Spleen (tissue), 11 donors: ENCODE data around the gene FARP1. TPM values are rescaled to one million over a fixed set of nuclear protein-coding genes. Genes with fewer than 3 reads are reported as not detected.

Source experiments
- DNase-seq: peaks from one replicate; pipeline ENCODE4 v3.0.0-alpha.2; 2020
- H3K27ac ChIP-seq, 8 donors: fragments of 200-600 bp; sonication (generic) in 7 of 8; 1 replicate in 4 of 8; 2 replicates in 4 of 8; pipeline versions ENCODE4 v1.5.0 to v1.8.0; 2016 to 2021; ENCODE audit warnings: inconsistent platforms in 4 of 8, mild to moderate bottlenecking in 4 of 8, moderate library complexity in 1 of 8
- H3K27me3 ChIP-seq, 7 donors: fragments of 200-600 bp; sonication (generic) in 6 of 7; replicated peaks in 1 of 7; 1 replicate in 4 of 7; 2 replicates in 3 of 7; pipeline versions ENCODE4 v1.5.0 to v1.8.0; 2016 to 2021; ENCODE audit warnings: inconsistent platforms in 3 of 7, mild to moderate bottlenecking in 1 of 7
- H3K36me3 ChIP-seq, 6 donors: fragments of 200-600 bp; sonication (generic) in 5 of 6; 1 replicate in 4 of 6; 2 replicates in 2 of 6; pipeline versions ENCODE4 v1.5.0 to v1.8.0; 2016 to 2021; ENCODE audit warnings: inconsistent platforms in 2 of 6
- H3K4me1 ChIP-seq, 6 donors: fragments of 200-600 bp; sonication (generic) in 5 of 6; 1 replicate in 3 of 6; 2 replicates in 3 of 6; pipeline versions ENCODE4 v1.5.0 to v1.8.0; 2016 to 2021; ENCODE audit warnings: inconsistent platforms in 3 of 6
- H3K4me3 ChIP-seq, 8 donors: fragments of 200-600 bp; sonication (generic) in 7 of 8; 1 replicate in 4 of 8; 2 replicates in 4 of 8; pipeline versions ENCODE4 v1.5.0 to v1.8.0; 2016 to 2021; ENCODE audit warnings: inconsistent platforms in 4 of 8, mild to moderate bottlenecking in 4 of 8, moderate library complexity in 2 of 8
- H3K9me3 ChIP-seq, 8 donors: fragments of 200-600 bp; sonication (generic) in 7 of 8; 1 replicate in 4 of 8; 2 replicates in 4 of 8; pipeline versions ENCODE4 v1.5.0 to v1.8.0; 2016 to 2021; ENCODE audit warnings: inconsistent platforms in 4 of 8
- POLR2A ChIP-seq, 3 donors: fragments of 450-650 bp; IDR thresholded peaks; one replicate each; pipeline ENCODE4 v1.5.1; 2017; ENCODE audit warnings: antibody characterized with exemption in 3 of 3, mild to moderate bottlenecking in 1 of 3
- POLR2AphosphoS5 ChIP-seq, 3 donors: sonication (generic); formaldehyde crosslinking; IDR thresholded peaks; one replicate each; pipeline ENCODE4 v1.5.1; 2017; ENCODE audit warnings: antibody characterized with exemption in 3 of 3
- whole genome bisulfite sequencing, 5 donors: extraction: QIAGEN DNeasy Blood & Tissue Kit in 3 of 5; methylation state at CpG; one replicate each; pipeline versions ENCODE4 v1.1.5 to v1.1.7; 2013 to 2018; 5-methylcytosine and 5-hydroxymethylcytosine counted together
- intact Hi-C: fragments of 100-400 bp; cut with DNase I; formaldehyde crosslinking; loops from one replicate; pipeline ENCODE4 v1.15.0; 2023; ENCODE audit warnings: low total_unique reads
- polyA plus RNA-seq, 3 donors: library from polyadenylated mRNA; stranded (reverse); fragments of 200-250 nt; gene quantifications; one replicate each; pipeline ENCODE4 v1.2.1, GENCODE V29; 2013
- total RNA-seq, 7 donors: library from RNA; depleted of rRNA in 3 of 7; stranded (reverse); fragments of >200 nt in 3 of 7; fragmentation: NEBNext Ultra II Directional in 4 of 7; extraction: Animal tissue kit (Norgen Biotek cat#: 25700) in 4 of 7; gene quantifications; one replicate each; pipeline versions ENCODE4 v1.1.0 to v1.2.1, GENCODE V29; 2016 to 2021
- TF ChIP-seq, protein P1 (sequence below), 11 experiments: fragments of 200-600 bp in 7 of 11; fragments of 450-650 bp in 4 of 11; sonication (generic) in 4 of 11; IDR thresholded peaks in 8 of 11; conservative IDR thresholded peaks in 3 of 11; 1 replicate in 7 of 11; 2 replicates in 4 of 11; pipeline versions ENCODE4 v1.4.0 to v1.8.0; 2016 to 2021; ENCODE audit warnings: antibody characterized with exemption in 11 of 11, inconsistent platforms in 4 of 11, mild to moderate bottlenecking in 1 of 11
- donor health status: healthy with polysubstance abuse.
- donor health status: DM: no; HTN: no; CAD: no; lungs with moderate emphysema.
- donor health status: DM: no; HTN: no; CAD: no.
- donor health status: Bipolar disorder and iron deficiency.
- donor health status: healthy.
- donor health status: DM: no; HTN: no; CAD: no.
- donor health status: DM: yes; HTN: yes; CAD: no.

FARP1 gene
- total and polyA plus RNA-seq, 10 donors: 3.7 to 60.9 (median 33.0) TPM

DNA sequence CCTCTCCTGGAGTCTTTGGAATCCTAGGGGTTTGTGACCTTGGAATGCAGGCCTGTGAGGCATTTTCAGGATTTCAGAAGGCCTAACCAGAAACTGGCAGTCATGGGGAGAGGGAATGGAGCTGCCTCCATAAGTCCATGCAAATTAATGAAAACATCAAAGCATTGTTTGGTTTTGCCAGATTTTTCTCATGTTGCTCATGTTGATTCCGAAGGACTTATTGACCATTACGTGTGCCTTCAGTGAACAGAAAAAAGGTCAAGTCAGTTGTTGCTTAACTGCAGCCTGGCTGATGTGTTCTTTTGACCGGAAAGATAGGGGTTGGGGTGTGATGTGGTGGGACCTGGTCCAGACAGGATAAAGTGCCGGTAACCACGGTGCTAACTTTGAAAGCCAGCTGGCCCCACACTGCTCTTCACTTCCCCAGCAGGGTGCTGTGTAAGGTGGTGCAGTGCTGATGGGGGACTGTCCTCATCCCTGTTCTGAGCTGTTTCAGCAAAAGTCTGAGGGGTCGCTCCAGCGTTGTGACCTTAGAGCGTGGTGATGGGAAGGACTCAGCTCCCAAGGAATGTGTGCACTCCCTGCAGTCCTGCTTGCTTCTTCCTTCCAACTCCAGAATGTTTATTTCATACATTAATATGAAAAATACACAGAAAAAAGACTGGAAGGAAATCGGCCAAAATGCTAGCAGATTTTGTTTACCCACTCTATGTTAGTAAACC lies 30.7 kb downstream of the FARP1 start:
- TF ChIP-seq, protein P1, sequence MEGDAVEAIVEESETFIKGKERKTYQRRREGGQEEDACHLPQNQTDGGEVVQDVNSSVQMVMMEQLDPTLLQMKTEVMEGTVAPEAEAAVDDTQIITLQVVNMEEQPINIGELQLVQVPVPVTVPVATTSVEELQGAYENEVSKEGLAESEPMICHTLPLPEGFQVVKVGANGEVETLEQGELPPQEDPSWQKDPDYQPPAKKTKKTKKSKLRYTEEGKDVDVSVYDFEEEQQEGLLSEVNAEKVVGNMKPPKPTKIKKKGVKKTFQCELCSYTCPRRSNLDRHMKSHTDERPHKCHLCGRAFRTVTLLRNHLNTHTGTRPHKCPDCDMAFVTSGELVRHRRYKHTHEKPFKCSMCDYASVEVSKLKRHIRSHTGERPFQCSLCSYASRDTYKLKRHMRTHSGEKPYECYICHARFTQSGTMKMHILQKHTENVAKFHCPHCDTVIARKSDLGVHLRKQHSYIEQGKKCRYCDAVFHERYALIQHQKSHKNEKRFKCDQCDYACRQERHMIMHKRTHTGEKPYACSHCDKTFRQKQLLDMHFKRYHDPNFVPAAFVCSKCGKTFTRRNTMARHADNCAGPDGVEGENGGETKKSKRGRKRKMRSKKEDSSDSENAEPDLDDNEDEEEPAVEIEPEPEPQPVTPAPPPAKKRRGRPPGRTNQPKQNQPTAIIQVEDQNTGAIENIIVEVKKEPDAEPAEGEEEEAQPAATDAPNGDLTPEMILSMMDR (IDR thresholded peaks at IDR 0.05 in 8 of 11, conservative IDR thresholded peaks at IDR 0.05 in 3 of 11): no peak
- TF ChIP-seq POLR2AphosphoS5 (IDR thresholded peaks at IDR 0.05) (no peak), POLR2A (IDR thresholded peaks at IDR 0.05) (no peak)
- H3K36me3 ChIP-seq: peaks cover 0 to 8% (median 0%) of the 10 kb centered on the region in 6 donors
- WGBS, 5 donors: 57 to 63% (median 57%) methylated on average over 9 of the region's 9 CpGs
- DNase-seq: no peak
- intact Hi-C loops: no loop called here
- no peak overlapping the region for H3K4me3 ChIP-seq
- H3K9me3 ChIP-seq: no peaks in the 10 kb centered on the region
- peaks cover 0 to 48% (median 21%) of the 10 kb centered on the region in 6 donors for H3K4me1 ChIP-seq
- H3K27ac ChIP-seq: peak overlapping the region in 6 of 8 donors; percentile 52 to 80 (median 64)
- peaks cover 0 to 4% (median 0%) of the 10 kb centered on the region in 7 donors for H3K27me3 ChIP-seq

DNA sequence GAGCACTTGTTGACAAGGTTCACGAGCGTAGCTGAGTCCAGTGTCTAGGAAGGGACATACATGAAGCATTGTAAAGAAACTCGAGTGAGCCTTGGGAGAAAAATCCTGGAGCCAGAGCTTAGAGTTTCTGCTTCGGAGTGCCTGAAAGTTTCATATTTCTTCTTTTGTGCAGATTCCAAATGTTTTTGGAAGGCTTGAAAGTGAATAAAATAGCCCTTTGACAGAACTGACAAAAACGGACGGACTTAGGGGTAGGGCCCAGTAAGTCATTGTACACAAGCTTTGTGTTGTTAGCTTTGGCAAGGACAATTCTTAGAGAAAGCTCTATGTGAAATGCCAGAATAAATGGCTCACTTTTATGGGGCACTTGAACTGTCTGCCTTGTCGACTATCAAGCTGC lies 31.4 kb downstream of the FARP1 start:
- 75 to 86% (median 85%) methylated on average over 7 of the region's 7 CpGs for WGBS, 5 donors
- intact Hi-C loops: no loop called here
- TF ChIP-seq, protein P1 (IDR thresholded peaks at IDR 0.05 in 8 of 11, conservative IDR thresholded peaks at IDR 0.05 in 3 of 11): no peak
- Histone ChIP-seq H3K27me3 (peaks cover 0 to 4% (median 0%) of the 10 kb centered on the region in 7 donors), H3K36me3 (peaks cover 0 to 8% (median 0%) of the 10 kb centered on the region in 6 donors), H3K4me3 (no peak overlapping the region), H3K4me1 (peaks cover 0 to 48% (median 21%) of the 10 kb centered on the region in 6 donors), H3K27ac (peak overlapping the region in 1 of 8 donors; percentile 80), H3K9me3 (no peaks in the 10 kb centered on the region)
- no peak for DNase-seq

DNA sequence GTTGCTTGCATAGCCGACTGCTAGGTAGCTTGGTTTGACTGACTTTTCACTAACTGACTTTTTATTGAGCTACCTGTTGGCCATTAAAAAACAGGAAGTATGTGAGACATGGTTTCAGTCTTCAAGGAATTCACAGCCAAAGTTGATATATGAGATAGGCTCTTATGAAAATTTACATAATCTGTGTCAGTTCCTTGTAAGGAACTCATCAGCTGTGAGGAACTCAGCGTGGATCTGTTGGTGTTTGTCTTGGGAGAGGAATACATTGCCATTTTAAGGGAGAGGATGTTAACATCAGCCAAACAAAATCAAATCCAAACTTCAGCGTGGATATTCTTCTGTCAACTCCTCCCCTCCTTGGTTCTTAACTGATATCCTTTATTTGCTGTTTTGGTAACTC lies 32.1 kb downstream of the FARP1 start:
- no peak for DNase-seq
- Histone ChIP-seq H3K9me3 (no peaks in the 10 kb centered on the region), H3K27me3 (peaks cover 0 to 3% (median 0%) of the 10 kb centered on the region in 7 donors), H3K36me3 (peaks cover 0 to 8% (median 0%) of the 10 kb centered on the region in 6 donors), H3K27ac (no peak overlapping the region), H3K4me1 (peaks cover 0 to 48% (median 21%) of the 10 kb centered on the region in 6 donors), H3K4me3 (no peak overlapping the region)
- 57 to 68% (median 65%) methylated on average over 3 of the region's 3 CpGs for WGBS, 5 donors
- intact Hi-C loops: no loop called here
- TF ChIP-seq POLR2AphosphoS5 (IDR thresholded peaks at IDR 0.05): no peak
- no peak for TF ChIP-seq POLR2A (IDR thresholded peaks at IDR 0.05)
- TF ChIP-seq, protein P1 (IDR thresholded peaks at IDR 0.05 in 8 of 11, conservative IDR thresholded peaks at IDR 0.05 in 3 of 11): no peak

DNA sequence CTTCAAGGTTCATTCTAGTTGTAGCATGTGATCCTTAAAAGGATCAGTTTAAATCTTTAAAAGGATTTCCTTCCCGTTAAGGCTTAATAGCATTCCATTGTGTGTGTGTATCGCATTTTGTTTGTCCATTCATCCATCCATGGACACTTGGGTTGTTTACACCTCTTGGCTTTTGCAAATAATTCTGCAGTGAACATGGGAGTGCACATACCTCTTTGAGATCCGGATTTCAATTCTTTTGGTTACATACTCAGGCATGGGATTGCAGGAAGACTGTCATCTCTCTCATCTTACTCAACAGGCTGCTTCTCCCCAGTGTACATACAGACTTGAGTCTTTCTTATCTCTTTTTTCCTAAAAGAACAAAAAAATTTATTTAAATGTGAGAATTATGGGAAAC lies 32.9 kb downstream of the FARP1 start:
- WGBS, 5 donors: 74 to 83% (median 77%) methylated on average over 3 of the region's 3 CpGs
- TF ChIP-seq POLR2A (IDR thresholded peaks at IDR 0.05): no peak
- no peak for TF ChIP-seq POLR2AphosphoS5 (IDR thresholded peaks at IDR 0.05)
- TF ChIP-seq, protein P1 (IDR thresholded peaks at IDR 0.05 in 8 of 11, conservative IDR thresholded peaks at IDR 0.05 in 3 of 11): no peak
- no peaks in the 10 kb centered on the region for H3K27me3 ChIP-seq
- peaks cover 0 to 8% (median 0%) of the 10 kb centered on the region in 6 donors for H3K36me3 ChIP-seq
- no peak overlapping the region for H3K4me3 ChIP-seq
- no peak overlapping the region for H3K27ac ChIP-seq
- no peak for DNase-seq
- no peaks in the 10 kb centered on the region for H3K9me3 ChIP-seq
- H3K4me1 ChIP-seq: peaks cover 0 to 48% (median 21%) of the 10 kb centered on the region in 6 donors
- intact Hi-C loops: no loop called here
